ENCODE results near the gene ABHD4.
A peak's percentile ranks its signal among the peaks of the same experiment; 100 is the strongest.
"Not testable (repeated sequence)": the region's sequence is repeated elsewhere in the genome, so short reads cannot be mapped to it uniquely, and the experiment has no call there.

ABHD4 gene

DNA sequence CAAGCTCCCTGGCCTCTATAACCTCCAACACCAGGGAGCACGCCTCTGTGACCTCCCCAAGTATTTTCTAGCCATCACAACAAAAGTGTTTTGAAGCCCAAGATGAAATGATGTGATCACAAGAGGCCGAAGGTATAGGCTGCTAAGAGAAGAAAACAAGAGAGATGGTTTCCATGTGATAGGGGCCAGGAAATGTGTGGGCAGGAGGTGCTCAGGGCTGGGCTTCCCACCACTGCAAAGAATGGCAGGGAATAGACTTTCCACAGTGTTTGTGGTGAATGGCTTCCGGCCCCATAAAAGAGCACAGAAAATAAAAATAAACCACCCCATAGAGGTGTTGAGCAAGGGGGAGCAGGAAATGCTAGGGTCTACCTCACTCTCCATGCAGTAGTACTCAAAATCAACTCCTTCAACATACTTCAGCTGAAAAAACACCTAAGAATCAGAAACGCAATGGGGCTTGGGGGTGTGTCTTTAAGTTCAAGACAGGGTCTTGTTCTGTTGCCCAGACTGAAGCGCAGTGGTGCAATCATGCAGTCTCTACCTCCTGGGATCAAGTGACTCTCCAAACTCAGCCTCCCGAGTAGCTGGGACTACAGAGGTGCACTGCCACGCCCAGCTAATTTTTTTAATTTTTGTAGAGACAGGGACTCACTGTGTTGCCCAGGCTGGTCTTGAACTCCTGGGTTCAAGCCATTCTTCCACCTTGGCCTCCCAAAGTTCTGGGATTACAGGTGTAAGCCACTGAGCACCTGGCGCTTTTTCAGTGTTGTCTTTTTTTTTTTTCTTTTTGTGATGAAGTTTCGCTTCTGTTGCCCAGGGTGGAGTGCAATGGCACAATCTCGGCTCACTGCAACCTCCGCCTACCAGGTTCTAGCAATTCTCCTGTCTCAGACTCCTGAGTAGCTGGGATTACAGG lies 36.2 kb upstream of the ABHD4 start:
- DNase-seq, result no peak

- no peak for DNase-seq
Observed at GRCh38 chr14:22563987-22564386, 34.1 kb upstream of the ABHD4 start.

GRCh38 chr14:22564463-22564862 lies 33.6 kb upstream of the ABHD4 start:
- no peak for DNase-seq

DNA sequence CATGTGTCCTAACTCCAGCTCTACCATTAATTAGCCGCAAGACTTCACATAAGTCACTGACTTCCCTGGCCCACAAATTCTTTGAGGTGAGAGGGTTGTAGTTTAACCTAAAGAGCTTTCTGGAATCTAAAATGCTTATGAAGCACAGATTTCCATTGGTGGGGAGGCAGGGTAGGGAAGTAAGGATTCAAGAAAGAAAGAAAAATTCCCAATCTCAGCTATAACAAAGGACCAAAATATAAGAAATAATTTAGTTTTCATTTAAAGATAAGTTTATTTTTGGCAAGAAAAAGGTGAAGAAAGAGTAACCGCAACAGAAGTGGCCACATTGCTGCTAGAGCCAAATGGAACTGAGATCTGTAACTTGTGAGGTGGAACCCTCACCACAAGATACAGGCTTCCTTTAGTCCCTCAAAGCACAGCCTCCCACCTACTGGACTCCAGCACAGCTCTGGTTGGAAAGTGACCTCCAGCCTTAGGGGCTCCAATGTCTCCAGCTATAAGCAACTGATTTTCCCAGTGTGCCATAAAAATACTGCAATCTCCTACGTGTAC lies 32.6 kb upstream of the ABHD4 start:
- DNase-seq, result no peak

GRCh38 chr14:22566266-22566665 lies 31.8 kb upstream of the ABHD4 start:
- not testable (repeated sequence) for DNase-seq

DNA sequence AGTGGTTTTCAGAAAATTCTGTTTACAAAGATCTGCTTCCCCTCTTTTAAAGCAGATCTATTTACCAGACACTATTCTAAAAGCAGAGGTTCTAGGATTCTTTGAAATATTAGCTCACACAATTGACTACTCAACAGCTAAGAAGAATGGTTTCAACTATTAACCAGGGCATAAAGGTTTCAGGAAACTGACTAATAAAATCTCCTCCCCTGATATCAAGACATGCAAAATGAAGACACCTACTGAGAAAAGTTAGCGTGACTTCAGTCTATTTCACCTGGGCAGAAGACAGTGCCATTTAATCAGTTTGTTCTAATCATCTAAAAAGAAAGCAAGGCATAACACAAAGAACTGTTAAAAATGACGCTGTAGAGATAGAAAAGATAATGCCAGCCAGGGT lies 31.3 kb upstream of the ABHD4 start:
- DNase-seq, result no peak

- DNase-seq, result no peak
Observed at GRCh38 chr14:22567437-22567836, 30.7 kb upstream of the ABHD4 start.

GRCh38 chr14:22569106-22569736 lies 28.9 kb upstream of the ABHD4 start:
- no peak for DNase-seq

- DNase-seq, result no peak
Observed at GRCh38 chr14:22569737-22570131, 28.4 kb upstream of the ABHD4 start.

- DNase-seq, result peak; percentile 64
Observed at GRCh38 chr14:22570132-22570949, 27.8 kb upstream of the ABHD4 start.

- DNase-seq, result no peak
Observed at GRCh38 chr14:22572562-22573058, 25.5 kb upstream of the ABHD4 start.

GRCh38 chr14:22573804-22574203 lies 24.3 kb upstream of the ABHD4 start:
- DNase-seq, result no peak

- no peak for DNase-seq
Observed at GRCh38 chr14:22577334-22577908, 20.7 kb upstream of the ABHD4 start.

- no peak for DNase-seq
Observed at GRCh38 chr14:22579236-22579635, 18.9 kb upstream of the ABHD4 start.

- no peak for DNase-seq
Observed at GRCh38 chr14:22579881-22580280, 18.2 kb upstream of the ABHD4 start.

DNA sequence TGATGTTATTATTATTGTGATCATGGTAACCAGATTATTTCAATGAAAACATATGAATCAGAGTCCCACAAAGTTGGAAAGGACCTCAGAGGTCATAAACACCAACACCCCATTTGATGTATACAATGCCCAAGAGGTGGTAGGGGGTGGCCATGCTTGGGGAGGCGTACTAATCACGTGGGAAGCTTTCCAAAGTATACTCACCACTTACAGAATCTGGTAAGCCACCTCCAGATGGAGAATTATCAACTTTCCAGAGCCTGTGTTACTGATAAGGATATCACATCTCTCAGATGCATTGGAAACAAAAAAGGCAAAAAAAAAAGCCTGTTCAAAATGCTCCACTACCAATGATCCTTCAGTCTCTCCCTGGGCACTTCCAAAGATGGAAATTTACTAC lies 17.5 kb upstream of the ABHD4 start:
- DNase-seq, result no peak

GRCh38 chr14:22583994-22584393 lies 14.1 kb upstream of the ABHD4 start:
- no peak for DNase-seq

GRCh38 chr14:22587247-22587646 lies 10.9 kb upstream of the ABHD4 start:
- DNase-seq, result no peak

DNA sequence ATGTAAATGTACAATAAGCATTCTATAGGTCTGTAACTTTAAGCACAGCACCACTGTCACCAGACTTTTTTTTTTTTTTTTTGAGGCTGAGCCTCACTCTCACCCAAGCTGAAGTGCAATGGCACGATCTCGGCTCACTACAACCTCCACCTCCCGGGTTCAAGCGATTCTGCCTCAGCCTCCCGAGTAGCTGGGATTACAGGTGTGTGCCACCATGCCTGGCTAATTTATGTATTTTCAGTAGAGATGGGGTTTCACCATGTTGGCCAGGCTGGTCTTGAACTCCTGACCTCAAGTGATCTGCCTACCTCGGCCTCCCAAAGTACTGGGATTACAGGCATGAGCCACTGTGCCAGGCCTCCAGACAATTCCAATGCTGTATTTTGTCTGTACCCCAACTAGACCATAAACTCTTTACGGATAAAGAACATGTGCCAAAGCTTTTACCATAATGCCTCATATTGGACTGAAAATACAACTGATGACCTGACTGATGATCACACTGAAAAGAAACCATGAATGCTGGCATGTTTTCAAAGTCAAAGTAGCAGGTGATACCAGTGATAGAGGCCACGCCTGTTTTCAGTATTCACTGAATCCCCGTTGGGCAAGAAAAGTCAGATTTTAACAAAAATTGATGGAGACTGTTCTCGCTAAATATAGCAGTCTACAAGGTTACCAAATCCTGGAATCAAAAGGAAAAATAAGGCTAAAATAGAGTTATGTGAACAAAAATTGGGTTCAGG lies 10.2 kb upstream of the ABHD4 start:
- not testable (repeated sequence) for DNase-seq

DNA sequence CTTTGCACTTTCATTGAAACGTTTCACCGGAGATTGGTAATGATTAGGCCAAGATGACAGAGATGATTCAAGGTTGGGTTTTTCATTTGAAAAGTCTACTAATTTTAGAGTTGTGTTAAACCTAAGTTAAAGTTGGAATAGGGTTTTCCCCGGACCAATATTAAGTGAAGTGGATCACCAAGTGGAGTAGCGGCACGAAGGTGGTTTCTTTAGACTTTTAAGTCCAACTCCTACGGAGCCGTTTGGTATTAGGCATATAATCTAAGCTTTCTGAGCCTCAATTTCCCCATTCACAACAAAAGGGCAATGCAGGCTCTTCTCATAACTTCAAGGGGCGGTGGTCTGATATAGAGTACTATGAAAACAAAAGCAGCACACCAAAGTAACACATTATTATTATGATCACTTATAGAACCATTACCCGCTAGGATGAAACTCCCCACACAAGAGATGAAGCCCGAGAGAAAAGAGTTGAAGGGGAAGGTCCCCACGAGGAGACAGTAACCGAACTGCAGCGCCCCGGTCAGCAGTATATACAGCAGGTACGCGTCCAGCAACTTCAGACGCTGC lies 9.5 kb upstream of the ABHD4 start:
- no peak for DNase-seq

- DNase-seq, result peak; percentile 99
Observed at GRCh38 chr14:22589096-22589839, 8.8 kb upstream of the ABHD4 start, which contains the start of gene DAD1. Gene DAD1 (minus strand): TSS chr14:22589224. CDS start chr14:22589157, 67 bp downstream.

All from NCI-H1092 (cell line).